GM12874 (cell line): ENCODE measurements around the gene AJAP1.

ENCODE experiments used
- CTCF ChIP-seq: IDR thresholded peaks from 2 replicates; pipeline ENCODE4 v1.5.1; 2011; ENCODE audit warnings: low read depth, mild to moderate bottlenecking, control low read depth, low read length, moderate library complexity; ENCODE audit not compliant: insufficient read depth

AJAP1 gene

GRCh38 chr1:4624801-4625200 lies 29.6 kb upstream of the AJAP1 start:
- no peak for TF ChIP-seq CTCF

DNA sequence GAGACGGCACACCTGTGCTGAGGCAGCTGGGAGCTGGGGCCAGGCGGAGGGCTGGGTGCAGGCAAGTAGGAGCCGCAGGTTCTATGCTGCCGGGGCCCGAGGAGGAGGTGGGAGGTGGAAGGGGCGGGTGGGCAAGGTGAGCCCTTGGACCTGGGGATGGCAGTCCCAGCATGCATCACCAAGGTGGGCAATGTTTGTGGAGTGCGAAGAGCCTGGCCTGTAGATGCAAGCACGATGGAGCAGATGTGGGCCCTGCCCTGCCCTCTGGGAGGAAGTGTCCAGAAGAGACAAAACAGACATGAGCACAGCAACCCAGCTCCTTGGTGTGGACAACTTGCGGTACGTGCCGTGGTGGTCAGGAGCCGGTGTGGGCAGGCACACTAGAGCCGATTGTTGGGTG lies 28.3 kb upstream of the AJAP1 start:
- no peak for TF ChIP-seq CTCF

DNA sequence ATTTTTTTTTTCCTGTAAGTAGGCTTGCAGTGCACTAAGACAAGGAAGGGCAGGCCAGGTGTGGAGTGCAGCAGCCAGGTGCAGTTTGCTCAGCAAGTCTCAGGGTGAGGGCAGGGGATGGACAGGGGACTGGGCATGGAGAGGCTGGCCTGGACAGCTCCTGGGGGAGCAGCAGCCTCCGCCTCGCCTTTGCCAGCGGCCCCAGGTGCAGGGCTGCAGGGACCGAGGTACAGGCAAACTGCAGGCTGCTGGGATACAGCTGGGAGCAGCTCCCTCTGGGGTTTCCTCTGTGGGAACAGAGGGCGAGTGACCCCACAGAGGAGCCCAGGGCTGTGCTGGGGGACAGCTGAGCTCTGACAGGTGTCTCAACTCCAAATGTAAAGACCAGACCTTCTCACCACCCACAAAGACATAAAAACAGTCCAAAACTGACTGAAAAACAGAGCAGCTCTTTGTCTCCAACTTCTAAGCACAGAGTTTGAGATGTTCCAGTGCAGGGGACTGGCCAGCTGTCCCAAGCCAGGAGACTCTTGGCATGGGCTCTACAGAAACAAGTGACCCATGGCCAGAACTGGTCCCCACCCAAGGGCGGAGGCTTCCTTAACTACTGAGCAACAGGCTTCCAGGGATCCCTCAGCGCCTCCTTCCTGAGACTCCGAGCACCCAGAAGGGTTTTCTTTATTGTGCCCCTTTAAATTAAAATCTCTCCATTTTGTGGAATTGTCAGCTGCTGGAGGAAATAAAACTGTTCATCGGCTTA lies 27.7 kb upstream of the AJAP1 start:
- TF ChIP-seq CTCF, result no peak

- no peak for TF ChIP-seq CTCF
These were observed 27.1 kb upstream of the AJAP1 start for GRCh38 chr1:4627353-4627752.

- TF ChIP-seq CTCF, result no peak
These were observed 25.4 kb upstream of the AJAP1 start for GRCh38 chr1:4628992-4629391.

- TF ChIP-seq CTCF, result no peak
These were observed 23.8 kb upstream of the AJAP1 start for GRCh38 chr1:4630561-4630960.

- no peak for TF ChIP-seq CTCF
These were observed 23.1 kb upstream of the AJAP1 start for GRCh38 chr1:4631321-4631720.
